ENCODE data around the gene SPATA31C2. TPM values are rescaled to one million over a fixed set of nuclear protein-coding genes. Genes with fewer than 3 reads are reported as not detected.

The SPATA31C2 gene
- total and polyA plus RNA-seq, 2 donors (not counting 1 experiment from before 2014, with no cell fraction given): not detected

GRCh38 chr9:88090151-88090581, 48.1 kb downstream of the SPATA31C2 start:
- Mint-ChIP-seq H3K4me1 (no peaks in the 10 kb centered on the region), H3K9me3 (ENCODE audit: insufficient read depth) (no peaks in the 10 kb centered on the region), H3K27ac (no peak overlapping the region), H3K27me3 (peaks cover 6% of the 10 kb centered on the region), H3K4me3 (no peak overlapping the region)
- no peak overlapping the region for H3K4me3 ChIP-seq (ENCODE audit: control extremely low read depth in 1 of 5, extremely low read depth in 1 of 5, insufficient read depth in 1 of 5, low read depth in 2 of 5, low read length in 4 of 5)
- H3K79me2 ChIP-seq (ENCODE audit: control insufficient read depth, insufficient read depth, low read length): no peaks in the 10 kb centered on the region
- no peak overlapping the region for H3K9ac ChIP-seq (ENCODE audit: low read length)
- H3K4me2 ChIP-seq (replicated peaks; ENCODE audit: low read depth, low read length, poor library complexity, severe bottlenecking): no peak overlapping the region
- H3K27me3 ChIP-seq (replicated peaks in 1 of 4; ENCODE audit: control extremely low read depth in 1 of 4, control insufficient read depth in 3 of 4, insufficient read depth in 4 of 4, low read length in 3 of 4): no peaks in the 10 kb centered on the region
- ATAC-seq (ENCODE audit: low read depth): no peak
- no peaks in the 10 kb centered on the region for H3K36me3 ChIP-seq (replicated peaks in 1 of 2; ENCODE audit: control extremely low read depth in 1 of 2, control insufficient read depth in 1 of 2, extremely low read depth in 1 of 2, insufficient read depth in 2 of 2, low read length in 1 of 2)
- ChIA-PET CTCF (no interaction called here), POLR2A (no interaction called here)
- no peak overlapping the region for H3K27ac ChIP-seq (ENCODE audit: low read length in 2 of 2)
- no peak for DNase-seq
- no peaks in the 10 kb centered on the region for H3K9me3 ChIP-seq (ENCODE audit: control extremely low read depth in 1 of 3, control insufficient read depth in 2 of 3, insufficient read depth in 1 of 3, low read length in 2 of 3)
- no peaks in the 10 kb centered on the region for H3K4me1 ChIP-seq (ENCODE audit: control insufficient read depth in 2 of 2, insufficient read depth in 2 of 2, low read length in 2 of 2)
- WGBS (ENCODE audit: insufficient coverage): 61% methylated on average over 4 of the region's 4 CpGs
- H4K20me1 ChIP-seq (ENCODE audit: control insufficient read depth, insufficient read depth, low read length, poor library complexity, severe bottlenecking): no peaks in the 10 kb centered on the region
- intact Hi-C loops (cut with micrococcal nuclease): no loop called here
- no peak overlapping the region for H2AFZ ChIP-seq (ENCODE audit: insufficient read depth, low read depth, low read length, poor library complexity, severe bottlenecking)
- TF ChIP-seq EZH2 (IDR thresholded peaks at IDR 0.05; ENCODE audit: borderline replicate concordance, insufficient read depth, low read depth, low read length, poor library complexity, severe bottlenecking) (no peak), CTCF (IDR thresholded peaks at IDR 0.05) (no peak)

DNA sequence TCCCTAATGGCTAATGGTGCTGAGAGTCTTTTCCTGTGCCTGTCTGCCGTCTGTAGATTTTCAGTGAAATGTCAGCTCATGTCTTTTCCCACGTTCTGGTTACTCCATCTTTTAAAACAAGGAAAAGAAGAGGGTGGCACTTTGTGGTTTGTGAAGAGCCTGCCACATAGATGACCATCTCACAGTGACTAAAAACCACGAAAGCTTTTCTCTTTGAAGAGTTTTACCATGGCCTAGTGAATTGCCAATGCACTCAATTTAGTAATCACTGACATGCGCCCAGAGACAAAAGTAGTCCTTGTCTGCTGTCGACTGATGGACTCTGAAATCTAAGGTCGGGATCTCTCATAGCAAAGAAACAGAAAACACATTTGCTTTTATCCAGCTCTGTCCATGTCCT, 50.4 kb downstream of the SPATA31C2 start:
- CTCF ChIA-PET: no interaction called here
- DNase-seq (no peak), ATAC-seq (ENCODE audit: low read depth) (no peak)
- Mint-ChIP-seq H3K9me3 (ENCODE audit: insufficient read depth) (no peaks in the 10 kb centered on the region), H3K4me3 (no peak overlapping the region), H3K4me1 (no peaks in the 10 kb centered on the region), H3K27me3 (peaks cover 6% of the 10 kb centered on the region), H3K27ac (no peak overlapping the region)
- Histone ChIP-seq H2AFZ (ENCODE audit: insufficient read depth, low read depth, low read length, poor library complexity, severe bottlenecking) (no peak overlapping the region), H3K79me2 (ENCODE audit: control insufficient read depth, insufficient read depth, low read length) (no peaks in the 10 kb centered on the region), H4K20me1 (ENCODE audit: control insufficient read depth, insufficient read depth, low read length, poor library complexity, severe bottlenecking) (no peaks in the 10 kb centered on the region), H3K9me3 (ENCODE audit: control extremely low read depth in 1 of 3, control insufficient read depth in 2 of 3, insufficient read depth in 1 of 3, low read length in 2 of 3) (no peaks in the 10 kb centered on the region), H3K4me3 (ENCODE audit: control extremely low read depth in 1 of 5, extremely low read depth in 1 of 5, insufficient read depth in 1 of 5, low read depth in 2 of 5, low read length in 4 of 5) (no peak overlapping the region), H3K27me3 (replicated peaks in 1 of 4; ENCODE audit: control extremely low read depth in 1 of 4, control insufficient read depth in 3 of 4, insufficient read depth in 4 of 4, low read length in 3 of 4) (no peaks in the 10 kb centered on the region), H3K4me2 (replicated peaks; ENCODE audit: low read depth, low read length, poor library complexity, severe bottlenecking) (no peak overlapping the region), H3K36me3 (replicated peaks in 1 of 2; ENCODE audit: control extremely low read depth in 1 of 2, control insufficient read depth in 1 of 2, extremely low read depth in 1 of 2, insufficient read depth in 2 of 2, low read length in 1 of 2) (no peaks in the 10 kb centered on the region), H3K9ac (ENCODE audit: low read length) (no peak overlapping the region), H3K4me1 (ENCODE audit: control insufficient read depth in 2 of 2, insufficient read depth in 2 of 2, low read length in 2 of 2) (no peaks in the 10 kb centered on the region), H3K27ac (ENCODE audit: low read length in 2 of 2) (no peak overlapping the region)
- intact Hi-C loops (cut with micrococcal nuclease): no loop called here
- WGBS (ENCODE audit: insufficient coverage): 72% methylated on average over 2 of the region's 6 CpGs
- TF ChIP-seq EZH2 (IDR thresholded peaks at IDR 0.05; ENCODE audit: borderline replicate concordance, insufficient read depth, low read depth, low read length, poor library complexity, severe bottlenecking): no peak
- TF ChIP-seq CTCF (IDR thresholded peaks at IDR 0.05): no peak
- POLR2A ChIA-PET: no interaction called here

All from B cell (primary cell).